HEK293 (cell line): ENCODE results near the gene FZR1.

Experiments
- BCL11B ChIP-seq: fragments of 450-650 bp; formaldehyde crosslinking; IDR thresholded peaks from 2 replicates; pipeline ENCODE4 v1.5.1; 2016; ENCODE audit warnings: low read depth, missing biosample characterization, missing genetic modification characterization
- EGR2 ChIP-seq: fragments of 450-650 bp; formaldehyde crosslinking; IDR thresholded peaks from 2 replicates; pipeline ENCODE4 v1.5.1; 2016; ENCODE audit warnings: low read depth, missing biosample characterization, missing genetic modification characterization
- IKZF3 ChIP-seq: fragments of 450-650 bp; IDR thresholded peaks from 2 replicates; pipeline ENCODE4 v1.5.0; 2018; ENCODE audit warnings: missing biosample characterization, mild to moderate bottlenecking, missing genetic modification characterization, moderate library complexity
- KLF1 ChIP-seq: fragments of 450-650 bp; formaldehyde crosslinking; IDR thresholded peaks from 2 replicates; pipeline ENCODE4 v1.5.1; 2016; ENCODE audit warnings: missing biosample characterization, missing genetic modification characterization
- OSR2 ChIP-seq: fragments of 450-650 bp; formaldehyde crosslinking; IDR thresholded peaks from 2 replicates; pipeline ENCODE4 v1.5.1; 2016; ENCODE audit warnings: missing biosample characterization, missing genetic modification characterization
- SALL2 ChIP-seq: fragments of 450-650 bp; formaldehyde crosslinking; IDR thresholded peaks from 2 replicates; pipeline ENCODE4 v1.5.0; 2017; ENCODE audit warnings: missing biosample characterization, mild to moderate bottlenecking, missing genetic modification characterization, borderline replicate concordance
- SETDB1 ChIP-seq: IDR thresholded peaks from one replicate; pipeline ENCODE4 v1.6.1; 2017; ENCODE audit warnings: mild to moderate bottlenecking, low read length, moderate library complexity, mixed read lengths; ENCODE audit not compliant: insufficient read length
- TSHZ1 ChIP-seq: fragments of 450-650 bp; formaldehyde crosslinking; IDR thresholded peaks from 2 replicates; pipeline ENCODE4 v1.5.1; 2016; ENCODE audit warnings: missing biosample characterization, missing genetic modification characterization, borderline replicate concordance
- ZBTB11 ChIP-seq: fragments of 450-650 bp; formaldehyde crosslinking; conservative IDR thresholded peaks from 2 replicates; pipeline ENCODE4 v1.5.1; 2016; ENCODE audit warnings: low read depth, missing biosample characterization, missing genetic modification characterization
- ZBTB21 ChIP-seq: fragments of 450-650 bp; formaldehyde crosslinking; IDR thresholded peaks from 2 replicates; pipeline ENCODE4 v1.5.1; 2017; ENCODE audit warnings: missing biosample characterization, missing genetic modification characterization
- ZBTB48 ChIP-seq: fragments of 450-650 bp; formaldehyde crosslinking; IDR thresholded peaks from 2 replicates; pipeline ENCODE4 v1.5.1; 2016; ENCODE audit warnings: missing biosample characterization, missing genetic modification characterization
- ZBTB7A ChIP-seq: fragments of 450-650 bp; formaldehyde crosslinking; IDR thresholded peaks from 2 replicates; pipeline ENCODE4 v1.5.1; 2016; ENCODE audit warnings: low read depth, missing biosample characterization, missing genetic modification characterization
- ZNF133 ChIP-seq: fragments of 450-650 bp; formaldehyde crosslinking; IDR thresholded peaks from 2 replicates; pipeline ENCODE4 v1.5.1; 2016; ENCODE audit warnings: missing biosample characterization, missing genetic modification characterization
- ZNF26 ChIP-seq: fragments of 450-650 bp; formaldehyde crosslinking; IDR thresholded peaks from 2 replicates; pipeline ENCODE4 v1.5.1; 2016; ENCODE audit warnings: missing biosample characterization, missing genetic modification characterization
- ZNF335 ChIP-seq: fragments of 450-650 bp; formaldehyde crosslinking; conservative IDR thresholded peaks from 2 replicates; pipeline ENCODE4 v1.5.1; 2016; ENCODE audit warnings: missing biosample characterization, missing genetic modification characterization
- ZNF354C ChIP-seq: fragments of 450-650 bp; formaldehyde crosslinking; IDR thresholded peaks from 2 replicates; pipeline ENCODE4 v1.5.1; 2016; ENCODE audit warnings: missing biosample characterization, missing genetic modification characterization, low read depth, borderline replicate concordance
- ZNF544 ChIP-seq: fragments of 450-650 bp; formaldehyde crosslinking; IDR thresholded peaks from 2 replicates; pipeline ENCODE4 v1.5.0; 2017; ENCODE audit warnings: missing biosample characterization, missing genetic modification characterization
- ZNF561 ChIP-seq: fragments of 450-650 bp; IDR thresholded peaks from 2 replicates; pipeline ENCODE4 v1.5.1; 2018; ENCODE audit warnings: missing biosample characterization, missing genetic modification characterization, borderline replicate concordance
- ZNF571 ChIP-seq: fragments of 450-650 bp; formaldehyde crosslinking; IDR thresholded peaks from 2 replicates; pipeline ENCODE4 v1.5.0; 2017; ENCODE audit warnings: missing biosample characterization, missing genetic modification characterization
- ZNF600 ChIP-seq: fragments of 450-650 bp; formaldehyde crosslinking; IDR thresholded peaks from 2 replicates; pipeline ENCODE4 v1.5.1; 2016; ENCODE audit warnings: missing biosample characterization, missing genetic modification characterization
- ZNF621 ChIP-seq: fragments of 450-650 bp; formaldehyde crosslinking; IDR thresholded peaks from 2 replicates; pipeline ENCODE4 v1.5.1; 2017; ENCODE audit warnings: missing biosample characterization, missing genetic modification characterization
- ZNF624 ChIP-seq: fragments of 450-650 bp; formaldehyde crosslinking; IDR thresholded peaks from 2 replicates; pipeline ENCODE4 v1.5.1; 2017; ENCODE audit warnings: missing biosample characterization, missing genetic modification characterization
- ZNF658 ChIP-seq: fragments of 450-650 bp; formaldehyde crosslinking; IDR thresholded peaks from 2 replicates; pipeline ENCODE4; 2016; ENCODE audit warnings: missing biosample characterization, missing genetic modification characterization
- ZNF768 ChIP-seq: fragments of 450-650 bp; formaldehyde crosslinking; IDR thresholded peaks from 2 replicates; pipeline ENCODE4 v1.5.1; 2018; ENCODE audit warnings: missing biosample characterization, mild to moderate bottlenecking, missing genetic modification characterization
- ZNF785 ChIP-seq: fragments of 450-650 bp; formaldehyde crosslinking; IDR thresholded peaks from 2 replicates; pipeline ENCODE4 v1.5.1; 2016; ENCODE audit warnings: missing biosample characterization, missing genetic modification characterization
- ZNF837 ChIP-seq: fragments of 450-650 bp; formaldehyde crosslinking; IDR thresholded peaks from 2 replicates; pipeline ENCODE4 v1.5.1; 2016; ENCODE audit warnings: missing biosample characterization, missing genetic modification characterization
- ZXDB ChIP-seq: fragments of 450-650 bp; formaldehyde crosslinking; IDR thresholded peaks from 2 replicates; pipeline ENCODE4 v1.5.1; 2016; ENCODE audit warnings: missing biosample characterization, missing genetic modification characterization
- TF ChIP-seq, protein P1 (sequence below): fragments of 450-650 bp; formaldehyde crosslinking; IDR thresholded peaks from 2 replicates; pipeline ENCODE4; 2016; ENCODE audit warnings: missing biosample characterization, missing genetic modification characterization
- TF ChIP-seq, protein P2 (sequence below): fragments of 450-650 bp; formaldehyde crosslinking; IDR thresholded peaks from 2 replicates; pipeline ENCODE4 v1.5.1; 2016; ENCODE audit warnings: missing biosample characterization, missing genetic modification characterization

FZR1 gene

GRCh38 chr19:3544742-3545668, 38.9 kb downstream of the FZR1 start (continued):
- TF ChIP-seq ZBTB21 (tag by site-specific recombination) (no peak), ZNF544 (no peak), ZNF658 (no peak), ZBTB7A (tag by site-specific recombination) (no peak), ZBTB48 (tag by site-specific recombination) (no peak), BCL11B (tag by site-specific recombination) (0 out of 2 replicates have a peak, but pooled peaks have one; percentile 24), SETDB1 (no peak), ZNF837 (no peak), OSR2 (tag by site-specific recombination) (no peak), KLF1 (tag by site-specific recombination) (peak; percentile 28; the same call in 1 of the 2 replicates), ZNF768 (tag by site-specific recombination) (no peak), ZNF621 (no peak), ZXDB (peak; percentile 49; the same call in 1 of the 2 replicates), IKZF3 (tag by site-specific recombination) (0 out of 2 replicates have a peak, but pooled peaks have one; percentile 32), ZBTB11 (tag by site-specific recombination) (no peak), ZNF624 (tag by site-specific recombination) (no peak), ZNF133 (tag by site-specific recombination) (no peak), ZNF335 (tag by site-specific recombination) (no peak), TSHZ1 (no peak), ZNF561 (tag by site-specific recombination) (no peak), SALL2 (tag by site-specific recombination) (no peak), ZNF354C (tag by site-specific recombination) (no peak), ZNF571 (tag by site-specific recombination) (no peak), ZNF785 (tag by site-specific recombination) (no peak), EGR2 (peak; percentile 91), ZNF26 (tag by site-specific recombination) (no peak), ZNF600 (tag by site-specific recombination) (peak; percentile 82)
- TF ChIP-seq, protein P1, sequence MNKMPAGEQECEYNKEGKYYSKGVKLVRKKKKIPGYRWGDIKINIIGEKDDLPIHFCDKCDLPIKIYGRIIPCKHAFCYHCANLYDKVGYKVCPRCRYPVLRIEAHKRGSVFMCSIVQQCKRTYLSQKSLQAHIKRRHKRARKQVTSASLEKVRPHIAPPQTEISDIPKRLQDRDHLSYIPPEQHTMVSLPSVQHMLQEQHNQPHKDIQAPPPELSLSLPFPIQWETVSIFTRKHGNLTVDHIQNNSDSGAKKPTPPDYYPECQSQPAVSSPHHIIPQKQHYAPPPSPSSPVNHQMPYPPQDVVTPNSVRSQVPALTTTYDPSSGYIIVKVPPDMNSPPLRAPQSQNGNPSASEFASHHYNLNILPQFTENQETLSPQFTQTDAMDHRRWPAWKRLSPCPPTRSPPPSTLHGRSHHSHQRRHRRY (tag by site-specific recombination) = no peak
- TF ChIP-seq, protein P2, sequence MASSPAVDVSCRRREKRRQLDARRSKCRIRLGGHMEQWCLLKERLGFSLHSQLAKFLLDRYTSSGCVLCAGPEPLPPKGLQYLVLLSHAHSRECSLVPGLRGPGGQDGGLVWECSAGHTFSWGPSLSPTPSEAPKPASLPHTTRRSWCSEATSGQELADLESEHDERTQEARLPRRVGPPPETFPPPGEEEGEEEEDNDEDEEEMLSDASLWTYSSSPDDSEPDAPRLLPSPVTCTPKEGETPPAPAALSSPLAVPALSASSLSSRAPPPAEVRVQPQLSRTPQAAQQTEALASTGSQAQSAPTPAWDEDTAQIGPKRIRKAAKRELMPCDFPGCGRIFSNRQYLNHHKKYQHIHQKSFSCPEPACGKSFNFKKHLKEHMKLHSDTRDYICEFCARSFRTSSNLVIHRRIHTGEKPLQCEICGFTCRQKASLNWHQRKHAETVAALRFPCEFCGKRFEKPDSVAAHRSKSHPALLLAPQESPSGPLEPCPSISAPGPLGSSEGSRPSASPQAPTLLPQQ (tag by site-specific recombination) = peak; percentile 48; the same call in 1 of the 2 replicates
